HFFc6 (cell line): ENCODE results near the gene ARHGAP23. TPM values are rescaled to one million over a fixed set of nuclear protein-coding genes. Genes with fewer than 3 reads are reported as not detected.

ENCODE experiments used
- DNase-seq: peaks from one replicate; pipeline ENCODE4 v3.0.0-alpha.2; 2018
- H3K27ac Mint-ChIP-seq: 2 replicates; pipeline ENCODE4 v1.8.0; 2020; ENCODE audit warnings: mild to moderate bottlenecking, mixed read lengths
- H3K27me3 Mint-ChIP-seq: 2 replicates; pipeline ENCODE4 v1.8.0; 2021; ENCODE audit warnings: mild to moderate bottlenecking, moderate library complexity, mixed read lengths; ENCODE audit not compliant: insufficient read depth
- H3K36me3 Mint-ChIP-seq: 2 replicates; pipeline ENCODE4 v1.8.0; 2021; ENCODE audit warnings: low read depth, mixed read lengths
- H3K4me1 Mint-ChIP-seq: 2 replicates; pipeline ENCODE4 v1.8.0; 2020; ENCODE audit warnings: low read depth, mixed read lengths
- H3K4me3 Mint-ChIP-seq: 2 replicates; pipeline ENCODE4 v1.8.0; 2020; ENCODE audit warnings: mild to moderate bottlenecking, moderate library complexity, mixed read lengths
- H3K9me3 Mint-ChIP-seq: 2 replicates; pipeline ENCODE4 v1.8.0; 2020; ENCODE audit warnings: mild to moderate bottlenecking, mixed read lengths
- CTCF ChIP-seq: fragments of 200-600 bp; sonication (generic); IDR thresholded peaks from 2 replicates; pipeline ENCODE4 v1.5.0; 2021; ENCODE audit warnings: antibody characterized with exemption, mild to moderate bottlenecking
- total RNA-seq, 6 experiments: library from RNA; stranded (reverse); fragmentation: NEBNext Ultra II Directional; extraction: Animal tissue kit (Norgen Biotek cat#: 25700); gene quantifications; 2 replicates in 1 of 6; 3 replicates in 5 of 6; pipeline ENCODE4 v1.2.3, GENCODE V29; 2021

The ARHGAP23 gene
- total RNA-seq, 6 experiments from 2014 or later: 206 to 231 (median 224) TPM

DNA sequence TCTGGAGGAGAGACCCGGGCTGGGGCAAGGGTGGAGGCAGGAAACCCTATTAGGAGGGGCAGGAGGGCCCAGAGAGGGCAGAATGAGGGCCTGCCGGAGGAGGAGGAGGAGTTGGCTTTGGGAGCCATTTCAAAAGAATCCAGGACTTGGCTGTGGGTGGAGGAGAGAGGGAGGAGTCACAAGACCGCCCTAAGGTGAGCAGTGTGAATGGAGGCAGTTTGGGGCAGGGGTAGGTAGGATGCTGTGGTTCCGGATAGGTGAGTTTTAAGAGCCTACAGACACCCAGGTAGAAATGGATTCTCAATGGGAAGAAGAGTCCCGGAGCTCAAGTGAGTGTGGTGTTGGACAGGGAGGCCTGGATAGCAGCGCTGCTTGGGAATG lies 80.3 kb downstream of the ARHGAP23 start:
- TF ChIP-seq CTCF: no peak
- Mint-ChIP-seq H3K27me3 (peaks cover 46% of the 10 kb centered on the region), H3K36me3 (peaks cover 28% of the 10 kb centered on the region), H3K4me3 (peak overlapping the region; percentile 39), H3K9me3 (peaks cover 7% of the 10 kb centered on the region), H3K27ac (peak overlapping the region; percentile 97), H3K4me1 (peaks cover 46% of the 10 kb centered on the region)
- no peak for DNase-seq

DNA sequence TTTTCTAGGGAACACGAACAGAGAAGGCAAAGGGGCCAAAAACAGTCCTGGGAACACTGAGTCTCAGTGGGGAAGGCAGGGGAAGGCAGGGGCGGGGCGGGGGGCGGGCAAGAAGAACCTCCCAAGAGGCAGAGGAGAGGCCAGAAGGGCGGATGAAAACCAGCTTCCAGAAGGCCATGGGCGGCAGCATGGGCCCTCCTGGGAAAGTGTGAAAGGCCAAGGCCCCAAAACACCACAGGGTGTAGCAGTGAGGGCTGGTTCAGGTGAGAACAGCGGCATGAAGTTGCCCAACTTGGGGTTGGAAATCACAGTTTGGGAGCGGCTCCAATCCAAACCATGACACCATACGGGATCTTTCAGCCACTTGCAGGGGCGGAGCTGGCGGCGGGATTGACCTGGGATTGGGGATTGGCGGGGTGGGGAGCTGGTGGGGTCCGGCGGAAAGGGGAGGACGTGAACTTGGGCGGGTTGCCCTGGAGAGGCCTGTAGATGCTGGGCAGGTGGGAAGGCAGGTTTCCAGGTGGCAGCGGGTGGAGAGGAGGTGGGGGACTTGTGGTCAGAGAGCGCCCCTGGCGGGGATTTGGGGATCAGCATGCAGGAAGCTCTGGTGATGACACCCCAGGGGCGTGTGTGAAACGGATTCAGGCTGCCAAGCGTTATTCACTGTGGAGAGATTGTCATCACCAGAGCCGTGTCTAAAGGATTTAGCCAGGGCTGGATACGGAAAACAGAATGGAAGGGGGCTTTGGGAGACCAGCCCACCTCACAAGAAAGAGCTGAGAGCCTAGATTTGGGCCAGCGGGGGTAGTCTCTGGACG lies 80.9 kb downstream of the ARHGAP23 start:
- Mint-ChIP-seq H3K36me3 (peaks cover 28% of the 10 kb centered on the region), H3K4me1 (peaks cover 46% of the 10 kb centered on the region), H3K4me3 (peak overlapping the region; percentile 91), H3K9me3 (peaks cover 7% of the 10 kb centered on the region), H3K27me3 (peaks cover 41% of the 10 kb centered on the region), H3K27ac (peak overlapping the region; percentile 97)
- peak; percentile 87 for DNase-seq
- peak; percentile 95 for TF ChIP-seq CTCF

DNA sequence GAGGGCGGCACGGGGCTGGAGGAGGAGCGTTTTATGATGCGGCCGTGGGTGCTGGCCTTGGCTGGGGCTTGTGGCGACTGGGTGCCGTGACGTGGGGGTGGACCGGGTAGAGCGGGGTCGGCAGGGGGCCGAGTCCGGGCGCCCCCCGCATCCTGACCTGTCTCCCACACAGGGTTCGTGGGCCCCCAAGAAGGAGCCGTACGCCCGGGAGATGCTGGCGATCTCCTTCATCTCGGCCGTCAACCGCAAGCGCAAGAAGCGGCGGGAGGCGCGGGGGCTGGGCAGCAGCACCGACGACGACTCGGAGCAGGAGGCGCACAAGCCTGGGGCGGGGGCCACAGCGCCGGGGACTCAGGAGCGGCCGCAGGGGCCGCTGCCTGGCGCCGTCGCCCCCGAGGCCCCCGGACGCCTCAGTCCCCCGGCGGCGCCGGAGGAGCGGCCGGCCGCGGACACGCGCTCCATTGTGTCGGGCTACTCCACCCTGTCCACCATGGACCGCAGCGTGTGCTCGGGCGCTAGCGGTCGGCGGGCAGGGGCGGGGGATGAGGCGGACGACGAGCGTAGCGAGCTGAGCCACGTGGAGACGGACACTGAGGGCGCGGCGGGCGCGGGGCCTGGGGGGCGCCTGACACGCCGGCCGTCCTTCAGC lies 81.6 kb downstream of the ARHGAP23 start:
- H3K4me1 Mint-ChIP-seq: peaks cover 46% of the 10 kb centered on the region
- H3K27ac Mint-ChIP-seq: peak overlapping the region; percentile 97
- H3K9me3 Mint-ChIP-seq: peaks cover 7% of the 10 kb centered on the region
- peak overlapping the region; percentile 91 for H3K4me3 Mint-ChIP-seq
- H3K27me3 Mint-ChIP-seq: peaks cover 41% of the 10 kb centered on the region
- H3K36me3 Mint-ChIP-seq: peaks cover 28% of the 10 kb centered on the region
- no peak for DNase-seq
- TF ChIP-seq CTCF: no peak

GRCh38 chr17:38510421-38511149 lies 82.3 kb downstream of the ARHGAP23 start:
- peaks cover 28% of the 10 kb centered on the region for H3K36me3 Mint-ChIP-seq
- H3K9me3 Mint-ChIP-seq: peaks cover 7% of the 10 kb centered on the region
- peak overlapping the region; percentile 89 for H3K27ac Mint-ChIP-seq
- H3K4me3 Mint-ChIP-seq: peak overlapping the region; percentile 73
- H3K27me3 Mint-ChIP-seq: peaks cover 41% of the 10 kb centered on the region
- TF ChIP-seq CTCF: no peak
- H3K4me1 Mint-ChIP-seq: peaks cover 46% of the 10 kb centered on the region
- DNase-seq: peak; percentile 28

DNA sequence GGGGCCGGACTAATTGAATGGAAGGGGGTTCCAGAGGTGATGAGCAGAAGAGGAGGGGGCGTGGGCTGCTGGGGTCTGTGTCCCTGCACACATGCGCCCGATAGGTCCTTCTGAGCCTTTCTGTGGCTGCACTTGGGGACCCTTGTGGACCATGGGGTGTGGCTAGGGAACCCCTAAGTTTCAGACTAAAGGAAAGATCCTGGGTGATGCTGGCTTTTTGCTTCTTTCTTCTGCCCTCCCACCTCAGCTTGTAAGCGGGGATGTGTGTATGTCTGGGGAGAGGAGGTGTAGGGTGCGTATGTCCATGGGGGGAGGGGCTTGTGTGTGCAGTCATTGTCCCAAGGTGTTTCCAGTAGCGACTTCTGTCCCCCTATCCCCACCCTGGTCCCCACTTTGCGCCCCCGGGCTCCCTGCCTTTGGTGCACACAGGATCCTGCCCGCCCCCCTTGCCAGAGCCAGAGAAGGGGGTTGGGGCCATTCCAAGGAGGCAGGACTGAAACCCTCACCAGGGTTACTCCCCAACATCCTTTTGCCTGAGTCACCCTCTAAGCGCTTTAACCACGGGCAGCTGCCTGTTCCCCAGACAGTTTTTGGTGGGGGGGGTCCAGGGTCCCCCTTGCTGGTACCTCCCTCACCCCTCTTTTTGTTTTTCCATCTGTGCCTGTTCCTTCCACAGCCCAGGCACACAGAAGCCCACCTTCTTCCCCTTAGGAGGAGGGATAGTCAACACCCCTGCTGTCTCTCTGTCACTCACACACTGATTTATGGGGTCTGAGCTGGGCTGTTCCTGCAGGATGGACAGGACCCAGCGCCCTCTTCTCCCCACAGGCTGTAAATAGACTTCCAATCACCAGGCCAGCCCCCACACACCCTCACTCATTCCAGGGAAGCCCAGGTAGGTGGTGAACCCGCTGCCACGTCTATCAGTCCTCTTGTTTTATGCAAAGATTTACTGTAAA lies 83.2 kb downstream of the ARHGAP23 start:
- Mint-ChIP-seq H3K36me3 (peaks cover 23% of the 10 kb centered on the region), H3K4me1 (peaks cover 46% of the 10 kb centered on the region), H3K9me3 (peaks cover 7% of the 10 kb centered on the region), H3K4me3 (peak overlapping the region; percentile 73), H3K27ac (peak overlapping the region; percentile 89), H3K27me3 (peaks cover 37% of the 10 kb centered on the region)
- no peak for TF ChIP-seq CTCF
- peak; percentile 66 for DNase-seq
